WERI-Rb-1 (cell line): ENCODE data around the gene SPP1.
"Not testable (repeated sequence)": the region's sequence is repeated elsewhere in the genome, so short reads cannot be mapped to it uniquely, and the experiment has no call there.

Source experiments
- DNase-seq: peaks from one replicate; pipeline ENCODE4 v3.0.0-alpha.2; 2020
- H3K27ac ChIP-seq: fragments of 250-450 bp; sonication (Bioruptor Pico); 2 replicates; pipeline ENCODE4 v1.5.1; 2020; ENCODE audit warnings: mild to moderate bottlenecking, moderate library complexity
- H3K27me3 ChIP-seq: fragments of 250-450 bp; sonication (Bioruptor Pico); 2 replicates; pipeline ENCODE4 v1.5.1; 2021; ENCODE audit warnings: mild to moderate bottlenecking, low read depth, moderate library complexity; ENCODE audit not compliant: insufficient read depth, severe bottlenecking
- H3K36me3 ChIP-seq: fragments of 250-450 bp; sonication (Bioruptor Pico); 2 replicates; pipeline ENCODE4 v1.5.1; 2020; ENCODE audit warnings: mild to moderate bottlenecking, moderate library complexity
- H3K4me3 ChIP-seq: 2 replicates; pipeline ENCODE4 v1.5.1; 2011; ENCODE audit warnings: low read depth, mild to moderate bottlenecking, control low read depth, low read length
- H3K9me3 ChIP-seq: fragments of 250-450 bp; sonication (Bioruptor Pico); 2 replicates; pipeline ENCODE4 v1.5.1; 2021; ENCODE audit warnings: mild to moderate bottlenecking, moderate library complexity; ENCODE audit not compliant: severe bottlenecking
- CTCF ChIP-seq: IDR thresholded peaks from 2 replicates; pipeline ENCODE4 v1.5.1; 2011; ENCODE audit warnings: low read depth, mild to moderate bottlenecking, control low read depth, inconsistent platforms, low read length

The SPP1 gene

GRCh38 chr4:88021824-88022223, 46.3 kb downstream of the SPP1 start:
- DNase-seq: no peak
- H3K9me3 ChIP-seq: no peaks in the 10 kb centered on the region
- TF ChIP-seq CTCF: no peak
- H3K36me3 ChIP-seq: peaks cover 36% of the 10 kb centered on the region
- no peak overlapping the region for H3K4me3 ChIP-seq
- no peak overlapping the region for H3K27ac ChIP-seq
- no peaks in the 10 kb centered on the region for H3K27me3 ChIP-seq

- H3K27me3 ChIP-seq: no peaks in the 10 kb centered on the region
- no peaks in the 10 kb centered on the region for H3K9me3 ChIP-seq
- H3K36me3 ChIP-seq: peaks cover 36% of the 10 kb centered on the region
- no peak overlapping the region for H3K27ac ChIP-seq
- TF ChIP-seq CTCF: no peak
- H3K4me3 ChIP-seq: no peak overlapping the region
- no peak for DNase-seq
Measured at GRCh38 chr4:88022289-88022688, 46.8 kb downstream of the SPP1 start.

- peaks cover 18% of the 10 kb centered on the region for H3K36me3 ChIP-seq
- not testable (repeated sequence) for H3K9me3 ChIP-seq, H3K27ac ChIP-seq, DNase-seq, H3K27me3 ChIP-seq, H3K4me3 ChIP-seq
Measured at GRCh38 chr4:88025868-88026661, 50.6 kb downstream of the SPP1 start.

- DNase-seq: no peak
- peaks cover 12% of the 10 kb centered on the region for H3K36me3 ChIP-seq
- no peak for TF ChIP-seq CTCF
- no peaks in the 10 kb centered on the region for H3K27me3 ChIP-seq
- H3K27ac ChIP-seq: no peak overlapping the region
- no peaks in the 10 kb centered on the region for H3K9me3 ChIP-seq
- no peak overlapping the region for H3K4me3 ChIP-seq
Measured at GRCh38 chr4:88027611-88028608, 52.4 kb downstream of the SPP1 start.

- no peak for DNase-seq
Measured at GRCh38 chr4:88028946-88029345, 53.4 kb downstream of the SPP1 start.

More at GRCh38 chr4:88028946-88029345, 53.4 kb downstream of the SPP1 start:
- Histone ChIP-seq H3K4me3 (no peak overlapping the region), H3K27me3 (no peaks in the 10 kb centered on the region), H3K36me3 (peaks cover 12% of the 10 kb centered on the region), H3K27ac (no peak overlapping the region), H3K9me3 (no peaks in the 10 kb centered on the region)
- no peak for TF ChIP-seq CTCF
